Neural crest cell (in vitro differentiated cells): Measurements from ENCODE around the gene DHX58. TPM values are rescaled to one million over a fixed set of nuclear protein-coding genes. Genes with fewer than 3 reads are reported as not detected.

Source experiments
- DNase-seq: peaks from one replicate; pipeline ENCODE4 v3.0.0; 2021; ENCODE audit warnings: low read depth, mixed read lengths, low spot score
- H3K27ac Mint-ChIP-seq: one replicate; pipeline ENCODE4 v1.8.0; 2021; ENCODE audit warnings: mild to moderate bottlenecking, mixed read lengths; ENCODE audit not compliant: unreplicated experiment
- H3K27me3 Mint-ChIP-seq: 2 replicates; pipeline ENCODE4 v1.8.0; 2021; ENCODE audit warnings: low read depth, mild to moderate bottlenecking, mixed read lengths
- H3K36me3 Mint-ChIP-seq: 2 replicates; pipeline ENCODE4 v1.8.0; 2021; ENCODE audit warnings: low read depth, mild to moderate bottlenecking, mixed read lengths
- H3K4me1 Mint-ChIP-seq: 2 replicates; pipeline ENCODE4 v1.8.0; 2021; ENCODE audit warnings: mixed read lengths
- H3K4me3 Mint-ChIP-seq: one replicate; pipeline ENCODE4 v1.8.0; 2021; ENCODE audit warnings: mild to moderate bottlenecking, mixed read lengths
- H3K9me3 Mint-ChIP-seq: 2 replicates; pipeline ENCODE4 v1.8.0; 2021; ENCODE audit warnings: mixed read lengths
- total RNA-seq: library from RNA; stranded (reverse); gene quantifications from 2 replicates; pipeline ENCODE4 v1.2.1, GENCODE V29; 2021
- TF ChIP-seq, protein P1 (sequence below): fragments of 200-600 bp; sonication (generic); conservative IDR thresholded peaks from 2 replicates; pipeline ENCODE4 v1.5.0; 2021; ENCODE audit warnings: antibody characterized with exemption, mild to moderate bottlenecking

Gene DHX58
- total RNA-seq, 1 donor from 2014 or later: not detected

DNA sequence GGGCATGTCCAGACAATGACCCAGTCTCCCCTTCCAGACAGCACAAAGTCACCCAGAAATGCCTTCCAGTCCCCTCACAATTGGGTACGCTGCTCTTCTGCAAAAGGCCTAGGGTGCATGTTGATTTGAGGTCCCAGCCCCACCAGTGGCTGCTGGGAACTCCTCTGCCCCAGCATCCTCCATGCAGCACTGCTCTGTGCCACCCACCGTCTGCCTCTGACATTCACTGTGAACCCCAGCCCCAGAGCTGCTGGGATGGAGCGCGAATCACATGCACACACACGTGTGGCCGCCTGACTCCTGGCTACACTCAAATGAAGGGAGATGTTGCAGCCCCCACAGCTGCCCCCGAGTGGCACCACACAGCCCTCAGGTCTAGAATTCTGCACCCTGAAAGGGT is 60.9 kb downstream of the DHX58 start:
- Mint-ChIP-seq H3K4me1 (peaks cover 27% of the 10 kb centered on the region), H3K27me3 (peaks cover 52% of the 10 kb centered on the region), H3K27ac (no peak overlapping the region), H3K9me3 (no peaks in the 10 kb centered on the region), H3K36me3 (no peaks in the 10 kb centered on the region), H3K4me3 (peak overlapping the region; percentile 68)
- DNase-seq: no peak
- TF ChIP-seq, protein P1, sequence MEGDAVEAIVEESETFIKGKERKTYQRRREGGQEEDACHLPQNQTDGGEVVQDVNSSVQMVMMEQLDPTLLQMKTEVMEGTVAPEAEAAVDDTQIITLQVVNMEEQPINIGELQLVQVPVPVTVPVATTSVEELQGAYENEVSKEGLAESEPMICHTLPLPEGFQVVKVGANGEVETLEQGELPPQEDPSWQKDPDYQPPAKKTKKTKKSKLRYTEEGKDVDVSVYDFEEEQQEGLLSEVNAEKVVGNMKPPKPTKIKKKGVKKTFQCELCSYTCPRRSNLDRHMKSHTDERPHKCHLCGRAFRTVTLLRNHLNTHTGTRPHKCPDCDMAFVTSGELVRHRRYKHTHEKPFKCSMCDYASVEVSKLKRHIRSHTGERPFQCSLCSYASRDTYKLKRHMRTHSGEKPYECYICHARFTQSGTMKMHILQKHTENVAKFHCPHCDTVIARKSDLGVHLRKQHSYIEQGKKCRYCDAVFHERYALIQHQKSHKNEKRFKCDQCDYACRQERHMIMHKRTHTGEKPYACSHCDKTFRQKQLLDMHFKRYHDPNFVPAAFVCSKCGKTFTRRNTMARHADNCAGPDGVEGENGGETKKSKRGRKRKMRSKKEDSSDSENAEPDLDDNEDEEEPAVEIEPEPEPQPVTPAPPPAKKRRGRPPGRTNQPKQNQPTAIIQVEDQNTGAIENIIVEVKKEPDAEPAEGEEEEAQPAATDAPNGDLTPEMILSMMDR: no peak

Other genes starting within 250 kb of the DHX58 start
- gene KLHL11, start 247.3 kb downstream of the DHX58 start, total RNA-seq: 20.4 and 20.6 TPM in 2 replicates
- 421 and 422 TPM in 2 replicates for gene ACLY, start 193.8 kb downstream of the DHX58 start, total RNA-seq
- 4.2 and 4.8 TPM in 2 replicates for gene ODAD4, start 182.1 kb downstream of the DHX58 start, total RNA-seq
- gene CNP, start 145.9 kb downstream of the DHX58 start, total RNA-seq: 213 and 230 TPM in 2 replicates
- gene DNAJC7, start 95.3 kb downstream of the DHX58 start, total RNA-seq: 126 and 138 TPM in 2 replicates
- 59.2 and 60.2 TPM in 2 replicates for gene NKIRAS2, start 92.6 kb downstream of the DHX58 start, total RNA-seq
- gene C17orf113, start 62.1 kb downstream of the DHX58 start, total RNA-seq: 2.0 and 2.2 TPM in 2 replicates
- 1.3 and 1.7 TPM in 2 replicates for gene ZNF385C, start 14.2 kb downstream of the DHX58 start, total RNA-seq
- 41.9 and 43.6 TPM in 2 replicates for gene KAT2A, start 8.7 kb upstream of the DHX58 start, total RNA-seq
- gene HSPB9, start 10.1 kb upstream of the DHX58 start, total RNA-seq: 0.16 and 0.40 TPM in 2 replicates
- gene RAB5C, start 42.3 kb upstream of the DHX58 start, total RNA-seq: 97.6 and 99.0 TPM in 2 replicates
- 0.05 and 0.14 TPM in 2 replicates for gene KCNH4, start 68.4 kb upstream of the DHX58 start, total RNA-seq
- 0.47 TPM in 1 of 2 replicates, not detected in the other for gene HCRT, start 72.7 kb upstream of the DHX58 start, total RNA-seq
- 8.4 and 8.8 TPM in 2 replicates for gene GHDC, start 81.8 kb upstream of the DHX58 start, total RNA-seq
- 48.3 and 49.2 TPM in 2 replicates for gene STAT5B, start 163.7 kb upstream of the DHX58 start, total RNA-seq
- 2.6 and 2.9 TPM in 2 replicates for gene STAT5A, start 175.8 kb upstream of the DHX58 start, total RNA-seq